Body of pancreas (tissue), 4 donors: ENCODE measurements around the gene FXR2.

Experiments
- CTCF ChIP-seq, 7 experiments: fragments of 450-650 bp in 4 of 7; fragments of 200-600 bp in 3 of 7; sonication (generic) in 3 of 7; IDR thresholded peaks; one replicate each; pipeline ENCODE4 v1.5.1; 2016 to 2019; ENCODE audit warnings: antibody characterized with exemption in 7 of 7
- POLR2A ChIP-seq, 3 donors: fragments of 450-650 bp; IDR thresholded peaks; one replicate each; pipeline ENCODE4 v1.6.1; 2016; ENCODE audit warnings: antibody characterized with exemption in 3 of 3, mild to moderate bottlenecking in 2 of 3

GRCh38 chr17:7610641-7611040 lies 4.1 kb downstream of the FXR2 start:
- TF ChIP-seq CTCF (IDR thresholded peaks at IDR 0.05) (no peak), POLR2A (IDR thresholded peaks at IDR 0.05) (no peak)
